Neutrophil (primary cell): ENCODE results near the gene ECHS1.

Experiments used
- H3K27ac ChIP-seq: fragments of 200-600 bp; sonication (generic); 2 replicates; pipeline ENCODE4 v1.5.1; 2016; ENCODE audit warnings: mild to moderate bottlenecking, moderate library complexity
- H3K27me3 ChIP-seq: fragments of 200-600 bp; sonication (generic); 2 replicates; pipeline ENCODE4 v1.6.0; 2016; ENCODE audit warnings: mild to moderate bottlenecking
- H3K36me3 ChIP-seq: fragments of 200-600 bp; sonication (generic); 2 replicates; pipeline ENCODE4 v1.5.1; 2017
- H3K4me1 ChIP-seq, 2 experiments: fragments of 200-600 bp in 1 of 2; sonication (generic) in 1 of 2; 1 replicate in 1 of 2; 2 replicates in 1 of 2; pipeline versions ENCODE4 v1.5.1 to v1.6.1; 2013 to 2016; ENCODE audit warnings: low read depth in 1 of 2, low read length in 1 of 2, mild to moderate bottlenecking in 1 of 2, moderate library complexity in 1 of 2; ENCODE audit not compliant: control insufficient read depth in 1 of 2, insufficient read depth in 1 of 2
- H3K4me3 ChIP-seq, 2 experiments: fragments of 200-600 bp in 1 of 2; sonication (generic) in 1 of 2; 1 replicate in 1 of 2; 2 replicates in 1 of 2; pipeline ENCODE4 v1.5.1; 2013 to 2016; ENCODE audit warnings: low read depth in 1 of 2, low read length in 1 of 2, mild to moderate bottlenecking in 1 of 2, moderate library complexity in 1 of 2
- H3K9me3 ChIP-seq: fragments of 200-600 bp; sonication (generic); 2 replicates; pipeline ENCODE4 v1.5.1; 2016
- CTCF ChIP-seq: fragments of 200-600 bp; sonication (generic); IDR thresholded peaks from 2 replicates; pipeline ENCODE4 v1.5.1; 2016; ENCODE audit warnings: antibody characterized with exemption

The ECHS1 gene

GRCh38 chr10:133318494-133319127 is 54.5 kb downstream of the ECHS1 start:
- Histone ChIP-seq H3K36me3 (no peaks in the 10 kb centered on the region), H3K27ac (no peak overlapping the region), H3K4me1 (peaks cover 8 to 9% of the 10 kb centered on the region in 2 experiments), H3K4me3 (peak overlapping the region; percentile 37 to 56), H3K9me3 (no peaks in the 10 kb centered on the region), H3K27me3 (peaks cover 56% of the 10 kb centered on the region)
- TF ChIP-seq CTCF: peak; percentile 83

DNA sequence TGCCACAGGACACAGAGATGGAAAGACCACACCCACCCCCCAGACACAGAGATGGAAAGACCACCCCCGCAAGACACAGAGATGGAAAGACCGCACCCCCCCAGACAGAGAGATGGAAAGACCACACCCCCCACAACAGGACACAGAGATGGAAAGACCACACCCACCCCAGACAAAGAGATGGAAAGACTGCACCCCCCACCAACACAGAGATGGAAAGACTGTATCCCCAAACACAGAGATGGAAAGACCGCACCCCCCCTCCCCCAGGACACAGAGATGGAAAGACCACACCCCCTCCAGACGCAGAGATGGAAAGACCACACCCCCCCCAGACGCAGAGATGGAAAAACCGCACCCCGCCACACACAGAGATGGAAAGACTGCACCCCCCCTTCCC is 56.4 kb downstream of the ECHS1 start:
- H3K4me3 ChIP-seq: no peak overlapping the region
- H3K9me3 ChIP-seq: no peaks in the 10 kb centered on the region
- H3K4me1 ChIP-seq: peaks cover 8 to 9% of the 10 kb centered on the region in 2 experiments
- no peak for TF ChIP-seq CTCF
- H3K27me3 ChIP-seq: peaks cover 46% of the 10 kb centered on the region
- peaks cover 9% of the 10 kb centered on the region for H3K36me3 ChIP-seq
- H3K27ac ChIP-seq: no peak overlapping the region

GRCh38 chr10:133316266-133316665 is 56.9 kb downstream of the ECHS1 start:
- Histone ChIP-seq H3K4me1 (peaks cover 8 to 9% of the 10 kb centered on the region in 2 experiments), H3K36me3 (peaks cover 13% of the 10 kb centered on the region), H3K27me3 (peaks cover 43% of the 10 kb centered on the region), H3K9me3 (no peaks in the 10 kb centered on the region), H3K4me3 (no peak overlapping the region), H3K27ac (no peak overlapping the region)
- TF ChIP-seq CTCF: no peak

GRCh38 chr10:133315847-133316246 is 57.3 kb downstream of the ECHS1 start:
- H3K27me3 ChIP-seq: peaks cover 39% of the 10 kb centered on the region
- H3K4me1 ChIP-seq: peaks cover 8 to 9% of the 10 kb centered on the region in 2 experiments
- H3K36me3 ChIP-seq: peaks cover 13% of the 10 kb centered on the region
- TF ChIP-seq CTCF: no peak
- no peaks in the 10 kb centered on the region for H3K9me3 ChIP-seq
- no peak overlapping the region for H3K4me3 ChIP-seq
- H3K27ac ChIP-seq: no peak overlapping the region

- no peak overlapping the region for H3K4me3 ChIP-seq
- no peaks in the 10 kb centered on the region for H3K9me3 ChIP-seq
- H3K4me1 ChIP-seq: peaks cover 8 to 9% of the 10 kb centered on the region in 2 experiments
- peaks cover 13% of the 10 kb centered on the region for H3K36me3 ChIP-seq
- H3K27me3 ChIP-seq: peaks cover 29% of the 10 kb centered on the region
- TF ChIP-seq CTCF: no peak
- no peak overlapping the region for H3K27ac ChIP-seq
These were observed 58.2 kb downstream of the ECHS1 start for GRCh38 chr10:133314911-133315310.
